Measurements from ENCODE around the gene NEBL. TPM values are rescaled to one million over a fixed set of nuclear protein-coding genes. Genes with fewer than 3 reads are reported as not detected.

NEBL gene
- total and polyA plus RNA-seq, 9 of the 15 experiments (the other 6 are each of a cell fraction or from before 2014, with no cell fraction given): 0.82 to 14.6 (median 9.8) TPM

DNA sequence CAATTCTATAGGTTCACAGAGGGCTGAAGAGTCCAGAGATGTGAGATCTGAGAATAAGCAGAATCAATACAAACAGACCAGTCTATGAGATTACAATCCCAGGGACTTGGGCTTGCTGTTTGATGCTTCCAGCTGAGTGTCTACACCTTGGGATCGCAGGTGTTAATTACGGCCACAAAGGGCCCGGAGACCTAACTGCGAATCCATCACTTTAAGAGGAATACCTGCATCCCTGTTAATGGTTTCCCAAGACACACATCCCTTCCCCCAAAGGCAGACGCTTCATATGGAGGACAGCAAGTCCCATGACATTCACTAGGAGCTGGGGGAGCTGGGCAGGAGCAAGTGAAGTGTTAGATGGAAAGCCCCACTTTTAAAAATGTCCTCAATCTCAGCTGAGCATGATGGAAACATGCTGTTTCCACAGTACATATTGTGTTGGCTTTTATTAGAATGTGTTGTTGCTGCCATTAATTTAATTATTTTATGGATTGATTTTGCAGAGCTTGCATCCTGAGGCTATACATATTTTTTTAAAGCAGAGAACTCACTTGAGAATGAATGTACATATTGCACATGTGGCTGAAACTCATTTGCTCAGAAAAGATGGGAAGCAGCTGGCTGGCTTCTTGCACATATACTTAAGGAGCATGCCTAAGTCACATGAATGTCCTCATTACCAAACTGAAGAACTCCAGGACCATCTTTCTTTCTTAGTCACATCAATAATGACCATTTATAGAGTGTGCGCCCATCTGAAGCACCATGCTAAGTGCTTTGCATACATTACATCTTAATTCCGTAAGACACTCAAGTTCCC lies 151.3 kb downstream of the NEBL start:
- WGBS (ENCODE audit: insufficient coverage, low coverage, missing lambda C conversion rate): 2% methylated on average over 7 of the region's 7 CpGs
- no peak for TF ChIP-seq POLR2B (IDR thresholded peaks at IDR 0.05; ENCODE audit: low read depth, partially characterized antibody)
- TF ChIP-seq NELFE (IDR thresholded peaks at IDR 0.05; ENCODE audit: insufficient read depth, insufficient read length): no peak
- TF ChIP-seq ZNF717 (CRISPR knock-in tag; IDR thresholded peaks at IDR 0.05): no peak
- no peak for TF ChIP-seq RCOR1 (IDR thresholded peaks at IDR 0.05; ENCODE audit: borderline replicate concordance in 1 of 2, low read depth in 2 of 2, low read length in 2 of 2)
- Histone ChIP-seq H4K20me1 (replicated peaks; ENCODE audit: control insufficient read depth, insufficient read depth, low read length) (no peaks in the 10 kb centered on the region), H3K9me3 (replicated peaks; ENCODE audit: control insufficient read depth, insufficient read depth, low read depth, low read length) (no peaks in the 10 kb centered on the region), H3K27me3 (ENCODE audit: control insufficient read depth in 2 of 2, insufficient read depth in 2 of 2, low read length in 2 of 2) (no peaks in the 10 kb centered on the region), H3K4me3 (no peak overlapping the region), H3K79me2 (ENCODE audit: control insufficient read depth, insufficient read depth, low read length) (no peaks in the 10 kb centered on the region), H3K9me1 (ENCODE audit: control insufficient read depth, insufficient read depth, low read length) (no peaks in the 10 kb centered on the region), H3K4me1 (replicated peaks in 1 of 2; ENCODE audit: control insufficient read depth in 2 of 2, insufficient read depth in 2 of 2, low read length in 2 of 2) (no peaks in the 10 kb centered on the region), H3K27ac (ENCODE audit: extremely low read depth, low read depth, low read length) (no peak overlapping the region), H3K9ac (ENCODE audit: insufficient read depth in 1 of 2, low read depth in 2 of 2, low read length in 2 of 2) (no peak overlapping the region), H3K36me3 (ENCODE audit: control insufficient read depth, insufficient read depth, low read length) (no peaks in the 10 kb centered on the region), H3K4me2 (ENCODE audit: insufficient read depth, low read length) (no peak overlapping the region), H2AFZ (ENCODE audit: low read depth, low read length) (no peak overlapping the region)
- POLR2A ChIA-PET: no interaction called here
- intact Hi-C loops (cut with micrococcal nuclease) (no loop called here), in situ Hi-C loops (cut with MboI) (no loop called here)
- ATAC-seq (no peak), FAIRE-seq (no peak), DNase-seq (ENCODE audit: extremely low read depth in 1 of 4, low spot score in 3 of 4) (no peak)
- BruUV-seq (replicated peaks): no TSS peak
- CTCF ChIA-PET (ENCODE audit: low intra/inter-chr PET ratio): no interaction called here

DNA sequence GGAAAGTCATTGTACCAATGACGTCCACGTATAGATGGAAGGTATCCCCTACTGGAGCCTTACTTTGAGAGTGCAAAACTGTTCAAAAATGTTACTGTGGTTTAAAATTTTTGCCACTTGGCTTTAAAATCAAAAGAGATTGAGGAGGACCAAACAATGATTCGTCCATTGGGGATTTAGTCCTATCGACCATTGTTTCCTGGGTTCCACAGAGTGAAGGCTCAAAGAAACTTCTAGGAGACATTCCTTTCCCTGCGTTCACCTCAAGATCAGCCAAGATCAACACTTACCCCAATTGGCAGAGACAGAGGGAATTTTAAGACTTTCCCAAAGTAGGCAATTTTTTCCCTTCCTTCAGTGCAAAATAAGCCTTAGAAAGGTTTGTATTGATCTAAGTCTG lies 152.3 kb downstream of the NEBL start:
- Histone ChIP-seq H2AFZ (ENCODE audit: low read depth, low read length) (no peak overlapping the region), H3K9ac (ENCODE audit: insufficient read depth in 1 of 2, low read depth in 2 of 2, low read length in 2 of 2) (no peak overlapping the region), H3K4me1 (replicated peaks in 1 of 2; ENCODE audit: control insufficient read depth in 2 of 2, insufficient read depth in 2 of 2, low read length in 2 of 2) (no peaks in the 10 kb centered on the region), H3K27ac (ENCODE audit: extremely low read depth, low read depth, low read length) (no peak overlapping the region), H3K36me3 (ENCODE audit: control insufficient read depth, insufficient read depth, low read length) (no peaks in the 10 kb centered on the region), H3K9me3 (replicated peaks; ENCODE audit: control insufficient read depth, insufficient read depth, low read depth, low read length) (no peaks in the 10 kb centered on the region), H3K9me1 (ENCODE audit: control insufficient read depth, insufficient read depth, low read length) (no peaks in the 10 kb centered on the region), H3K4me2 (ENCODE audit: insufficient read depth, low read length) (no peak overlapping the region), H3K79me2 (ENCODE audit: control insufficient read depth, insufficient read depth, low read length) (no peaks in the 10 kb centered on the region), H3K27me3 (ENCODE audit: control insufficient read depth in 2 of 2, insufficient read depth in 2 of 2, low read length in 2 of 2) (no peaks in the 10 kb centered on the region), H4K20me1 (replicated peaks; ENCODE audit: control insufficient read depth, insufficient read depth, low read length) (no peaks in the 10 kb centered on the region), H3K4me3 (no peak overlapping the region)
- ChIA-PET POLR2A (no interaction called here), CTCF (ENCODE audit: low intra/inter-chr PET ratio) (no interaction called here)
- in situ Hi-C loops (cut with MboI): no loop called here
- BruUV-seq (replicated peaks): no TSS peak
- 0% methylated on average over 5 of the region's 5 CpGs for WGBS (ENCODE audit: insufficient coverage, low coverage, missing lambda C conversion rate)
- FAIRE-seq: no peak
- ATAC-seq: no peak
- intact Hi-C loops (cut with micrococcal nuclease): no loop called here
- no peak for TF ChIP-seq ZNF780A (CRISPR knock-in tag; IDR thresholded peaks at IDR 0.05)
- TF ChIP-seq ETS1 (conservative IDR thresholded peaks at IDR 0.05; ENCODE audit: control insufficient read depth, low read depth, low read length): no peak
- no peak for TF ChIP-seq ZNF436 (CRISPR knock-in tag; IDR thresholded peaks at IDR 0.05)
- TF ChIP-seq TCF15 (CRISPR knock-in tag; IDR thresholded peaks at IDR 0.05): no peak
- no peak for DNase-seq (ENCODE audit: extremely low read depth in 1 of 4, low spot score in 3 of 4)
